Upper lobe of left lung (tissue), 6 donors: ENCODE measurements around the gene FAM229A. TPM values are rescaled to one million over a fixed set of nuclear protein-coding genes. Genes with fewer than 3 reads are reported as not detected.
A peak's percentile ranks its signal among the peaks of the same experiment; 100 is the strongest.

Experiments used
- ATAC-seq, 2 donors: fragments of 200-7000 bp; cut with Tn5 transposase; one replicate each; pipeline ENCODE4 v1.9.1; 2022; ENCODE audit warnings: mild to moderate bottlenecking in 2 of 2, moderate library complexity in 2 of 2; ENCODE audit not compliant: low FRiP score in 2 of 2
- DNase-seq, 2 donors: peaks; one replicate each; pipeline ENCODE4 v3.0.0-alpha.2; 2019 to 2020
- H3K27ac ChIP-seq, 4 donors: fragments of 200-600 bp; sonication (generic); one replicate each; pipeline ENCODE4 v1.5.1; 2016 to 2019
- H3K27me3 ChIP-seq, 4 donors: fragments of 200-600 bp; sonication (generic); one replicate each; pipeline ENCODE4 v1.5.1; 2017 to 2019
- H3K36me3 ChIP-seq, 4 donors: fragments of 200-600 bp; sonication (generic); one replicate each; pipeline ENCODE4 v1.5.1; 2016 to 2019
- H3K4me1 ChIP-seq, 4 donors: fragments of 200-600 bp; sonication (generic); one replicate each; pipeline ENCODE4 v1.5.1; 2018 to 2019
- H3K4me3 ChIP-seq, 4 donors: fragments of 200-600 bp; sonication (generic); one replicate each; pipeline ENCODE4 v1.5.1; 2017 to 2019; ENCODE audit warnings: mild to moderate bottlenecking in 2 of 4, moderate library complexity in 1 of 4
- H3K9me3 ChIP-seq, 4 donors: fragments of 200-600 bp; sonication (generic); one replicate each; pipeline ENCODE4 v1.5.1; 2018 to 2019
- EP300 ChIP-seq, 4 donors: sonication (generic); formaldehyde crosslinking; IDR thresholded peaks; one replicate each; pipeline ENCODE4 v1.5.1; 2017; ENCODE audit warnings: antibody characterized with exemption in 4 of 4, control low read depth in 2 of 4
- POLR2A ChIP-seq, 4 donors: fragments of 450-650 bp; IDR thresholded peaks; one replicate each; pipeline ENCODE4 v1.5.1; 2016 to 2017; ENCODE audit warnings: antibody characterized with exemption in 4 of 4, mild to moderate bottlenecking in 2 of 4
- POLR2AphosphoS5 ChIP-seq, 2 donors: sonication (generic); formaldehyde crosslinking; IDR thresholded peaks; one replicate each; pipeline ENCODE4 v1.5.1; 2017; ENCODE audit warnings: antibody characterized with exemption in 2 of 2
- WGBS, 2 donors: methylation state at CpG; one replicate each; pipeline ENCODE4 v1.1.5; 2017 to 2018; 5-methylcytosine and 5-hydroxymethylcytosine counted together
- total RNA-seq, 6 donors: library from RNA; depleted of rRNA in 4 of 6; stranded (reverse); fragments of >200 nt in 4 of 6; gene quantifications; one replicate each; pipeline versions ENCODE4 v1.1.0 to v1.2.1, GENCODE V29; 2016 to 2021
- TF ChIP-seq, protein P1 (sequence below), 6 experiments: fragments of 450-650 bp in 4 of 6; fragments of 200-600 bp in 2 of 6; sonication (generic) in 2 of 6; IDR thresholded peaks; one replicate each; pipeline ENCODE4 v1.5.1; 2016 to 2019; ENCODE audit warnings: antibody characterized with exemption in 6 of 6
- donor health status: DM: no; HTN: no; CAD: no; lungs with moderate emphysema.
- donor health status: DM: no; HTN: yes; CAD: no; lungs with severe emphysema.

FAM229A gene
- total RNA-seq, 6 donors from 2014 or later: 4.3 to 43.0 (median 10.5) TPM

GRCh38 chr1:32367912-32368635 is 5.8 kb upstream of the FAM229A start:
- TF ChIP-seq POLR2AphosphoS5 (IDR thresholded peaks at IDR 0.05) (no peak), POLR2A (IDR thresholded peaks at IDR 0.05) (no peak), EP300 (IDR thresholded peaks at IDR 0.05) (no peak)
- TF ChIP-seq, protein P1, sequence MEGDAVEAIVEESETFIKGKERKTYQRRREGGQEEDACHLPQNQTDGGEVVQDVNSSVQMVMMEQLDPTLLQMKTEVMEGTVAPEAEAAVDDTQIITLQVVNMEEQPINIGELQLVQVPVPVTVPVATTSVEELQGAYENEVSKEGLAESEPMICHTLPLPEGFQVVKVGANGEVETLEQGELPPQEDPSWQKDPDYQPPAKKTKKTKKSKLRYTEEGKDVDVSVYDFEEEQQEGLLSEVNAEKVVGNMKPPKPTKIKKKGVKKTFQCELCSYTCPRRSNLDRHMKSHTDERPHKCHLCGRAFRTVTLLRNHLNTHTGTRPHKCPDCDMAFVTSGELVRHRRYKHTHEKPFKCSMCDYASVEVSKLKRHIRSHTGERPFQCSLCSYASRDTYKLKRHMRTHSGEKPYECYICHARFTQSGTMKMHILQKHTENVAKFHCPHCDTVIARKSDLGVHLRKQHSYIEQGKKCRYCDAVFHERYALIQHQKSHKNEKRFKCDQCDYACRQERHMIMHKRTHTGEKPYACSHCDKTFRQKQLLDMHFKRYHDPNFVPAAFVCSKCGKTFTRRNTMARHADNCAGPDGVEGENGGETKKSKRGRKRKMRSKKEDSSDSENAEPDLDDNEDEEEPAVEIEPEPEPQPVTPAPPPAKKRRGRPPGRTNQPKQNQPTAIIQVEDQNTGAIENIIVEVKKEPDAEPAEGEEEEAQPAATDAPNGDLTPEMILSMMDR (IDR thresholded peaks at IDR 0.05): no peak
- ATAC-seq (no peak), DNase-seq (no peak)
- Histone ChIP-seq H3K4me1 (no peaks in the 10 kb centered on the region), H3K27ac (no peak overlapping the region), H3K27me3 (no peaks in the 10 kb centered on the region), H3K36me3 (peaks cover 15 to 87% (median 65%) of the 10 kb centered on the region in 4 donors), H3K4me3 (no peak overlapping the region), H3K9me3 (no peaks in the 10 kb centered on the region)
- WGBS, 2 donors: 93 to 94% methylated on average over 7 of the region's 7 CpGs

DNA sequence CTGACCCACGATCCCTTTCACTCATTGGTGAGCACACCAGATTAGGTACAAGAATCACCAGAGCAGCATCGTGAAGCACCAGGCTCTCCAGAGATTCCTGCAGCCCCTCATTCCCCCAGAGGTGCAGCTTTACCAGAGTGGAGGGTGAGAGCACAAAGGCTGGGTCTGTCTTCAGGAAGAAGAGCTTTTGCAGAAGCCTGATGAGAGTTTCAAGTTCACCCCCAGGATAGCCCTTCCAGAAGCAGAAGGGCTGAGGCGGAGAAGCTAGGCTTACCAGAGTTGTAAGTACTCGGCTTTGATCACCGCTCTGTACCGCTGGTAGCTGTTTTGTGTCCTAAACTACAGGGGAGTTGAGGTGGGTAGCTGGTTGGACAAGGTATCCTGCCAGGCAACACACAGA is 3.2 kb upstream of the FAM229A start:
- 88 to 93% methylated on average over 6 of the region's 6 CpGs for WGBS, 2 donors
- ATAC-seq (no peak), DNase-seq (no peak)
- Histone ChIP-seq H3K27me3 (peaks cover 0 to 4% (median 0%) of the 10 kb centered on the region in 4 donors), H3K4me3 (no peak overlapping the region), H3K36me3 (peaks cover 10 to 72% (median 53%) of the 10 kb centered on the region in 4 donors), H3K27ac (no peak overlapping the region), H3K9me3 (no peaks in the 10 kb centered on the region), H3K4me1 (peaks cover 13 to 17% (median 15%) of the 10 kb centered on the region in 4 donors)
- TF ChIP-seq POLR2A (IDR thresholded peaks at IDR 0.05) (no peak), POLR2AphosphoS5 (IDR thresholded peaks at IDR 0.05) (no peak), EP300 (IDR thresholded peaks at IDR 0.05) (no peak)
- TF ChIP-seq, protein P1 (IDR thresholded peaks at IDR 0.05): no peak

DNA sequence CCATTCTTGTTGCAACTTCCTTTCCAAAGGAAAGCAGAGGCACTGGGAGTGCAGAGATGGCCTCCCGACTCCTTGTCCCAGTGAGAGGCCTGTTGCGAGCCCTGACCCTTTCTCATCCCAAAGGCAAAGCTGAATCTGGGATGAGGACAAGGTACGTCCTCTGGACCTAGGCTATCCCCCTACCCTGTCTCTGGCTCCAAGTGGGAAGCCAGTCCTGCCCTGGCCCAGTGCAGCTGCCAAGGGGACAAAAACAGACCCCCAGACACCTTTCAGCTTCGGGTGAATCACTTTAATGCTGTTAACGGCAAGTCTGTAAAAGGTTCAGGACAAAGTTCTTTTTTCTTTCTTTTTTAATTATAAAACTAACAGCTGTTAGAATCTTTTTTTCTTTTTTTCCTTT is 2.6 kb upstream of the FAM229A start:
- peaks cover 10 to 66% (median 49%) of the 10 kb centered on the region in 4 donors for H3K36me3 ChIP-seq
- ATAC-seq: no peak
- 94 to 98% methylated on average over 5 of the region's 5 CpGs for WGBS, 2 donors

DNA sequence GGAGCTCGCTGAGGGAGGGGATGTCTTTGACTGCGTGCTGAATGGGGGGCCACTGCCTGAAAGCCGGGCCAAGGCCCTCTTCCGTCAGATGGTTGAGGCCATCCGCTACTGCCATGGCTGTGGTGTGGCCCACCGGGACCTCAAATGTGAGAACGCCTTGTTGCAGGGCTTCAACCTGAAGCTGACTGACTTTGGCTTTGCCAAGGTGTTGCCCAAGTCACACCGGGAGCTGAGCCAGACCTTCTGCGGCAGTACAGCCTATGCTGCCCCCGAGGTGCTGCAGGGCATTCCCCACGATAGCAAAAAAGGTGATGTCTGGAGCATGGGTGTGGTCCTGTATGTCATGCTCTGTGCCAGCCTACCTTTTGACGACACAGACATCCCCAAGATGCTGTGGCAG is 1.4 kb upstream of the FAM229A start:
- ATAC-seq: no peak
- Histone ChIP-seq H3K4me3 (no peak overlapping the region), H3K36me3 (peaks cover 10 to 56% (median 38%) of the 10 kb centered on the region in 4 donors), H3K27me3 (peaks cover 0 to 4% (median 0%) of the 10 kb centered on the region in 4 donors), H3K27ac (no peak overlapping the region), H3K9me3 (no peaks in the 10 kb centered on the region), H3K4me1 (peaks cover 13 to 24% (median 15%) of the 10 kb centered on the region in 4 donors)
- peak in 1 of 2 donors; percentile 54 for DNase-seq
- TF ChIP-seq POLR2A (IDR thresholded peaks at IDR 0.05) (peak in 1 of 4 donors; percentile 5), POLR2AphosphoS5 (IDR thresholded peaks at IDR 0.05) (no peak)
- WGBS, 2 donors: 86 to 96% methylated on average over 8 to 12 of the region's 12 CpGs

More for the DNA sequence above, 2.6 kb upstream of the FAM229A start:
- Histone ChIP-seq H3K27me3 (peaks cover 0 to 4% (median 0%) of the 10 kb centered on the region in 4 donors), H3K4me1 (peaks cover 13 to 22% (median 15%) of the 10 kb centered on the region in 4 donors), H3K9me3 (no peaks in the 10 kb centered on the region), H3K4me3 (no peak overlapping the region), H3K27ac (no peak overlapping the region)
- DNase-seq: no peak
- TF ChIP-seq POLR2AphosphoS5 (IDR thresholded peaks at IDR 0.05): no peak
- no peak for TF ChIP-seq EP300 (IDR thresholded peaks at IDR 0.05)
- TF ChIP-seq, protein P1 (IDR thresholded peaks at IDR 0.05): no peak
- TF ChIP-seq POLR2A (IDR thresholded peaks at IDR 0.05): no peak

DNA sequence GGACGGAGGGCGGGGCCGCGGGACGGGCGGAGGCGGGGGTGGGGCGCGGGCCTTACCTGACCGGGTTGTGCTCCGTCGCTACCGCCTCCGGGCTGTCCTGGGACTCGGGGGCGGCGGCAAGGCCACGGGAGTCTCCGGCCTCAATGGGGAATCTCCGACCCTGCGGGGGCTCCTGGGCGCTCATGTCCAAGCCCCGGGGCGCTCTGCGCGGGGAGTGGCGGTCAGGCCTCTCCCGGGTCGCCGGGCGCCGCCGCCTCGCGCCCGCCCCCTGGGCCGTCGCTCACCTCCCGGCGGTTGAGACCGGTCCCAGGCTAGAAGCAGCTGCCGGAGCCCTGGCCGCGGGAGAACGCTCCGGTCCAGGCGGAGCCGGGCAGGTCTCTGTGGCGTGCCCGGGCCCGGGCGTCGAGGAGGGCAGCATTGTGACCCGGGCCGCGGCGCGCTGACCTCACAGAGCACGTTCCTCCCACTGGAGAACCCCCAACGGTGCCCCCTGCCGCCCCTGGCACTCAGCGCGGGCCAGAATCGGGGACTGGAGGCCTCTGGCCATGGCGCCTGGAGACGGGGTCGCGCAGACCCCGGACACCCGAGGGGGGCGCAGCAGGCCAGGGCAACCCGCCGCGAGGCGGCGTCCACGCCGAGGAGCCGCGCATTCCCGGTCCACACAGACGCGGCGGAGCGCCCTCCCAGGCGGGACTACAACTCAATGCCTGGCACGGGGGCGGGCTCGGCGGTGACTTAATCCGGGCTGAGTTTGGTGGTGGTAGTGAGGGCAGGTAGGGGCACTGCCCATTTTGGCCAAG is 411 bp downstream of the FAM229A start:
- peak overlapping the region in 1 of 4 donors; percentile 60 for H3K27ac ChIP-seq
- H3K9me3 ChIP-seq: no peaks in the 10 kb centered on the region
- H3K4me3 ChIP-seq: peak overlapping the region; percentile 16 to 47 (median 39)
- peaks cover 0 to 4% (median 0%) of the 10 kb centered on the region in 4 donors for H3K27me3 ChIP-seq
- ATAC-seq: peak; percentile 54 to 77
- DNase-seq: peak in 1 of 2 donors; percentile 91
- TF ChIP-seq POLR2A (IDR thresholded peaks at IDR 0.05) (no peak), POLR2AphosphoS5 (IDR thresholded peaks at IDR 0.05) (no peak)
- TF ChIP-seq, protein P1 (IDR thresholded peaks at IDR 0.05): peak in 5 of 6 experiments; percentile 33 to 57 (median 33)
- WGBS, 2 donors: 0% methylated on average over 11 of the region's 91 CpGs; no CpG with 5 or more reads in 1 of the 2 donors
- peaks cover 13 to 24% (median 15%) of the 10 kb centered on the region in 4 donors for H3K4me1 ChIP-seq
- peaks cover 3 to 37% (median 20%) of the 10 kb centered on the region in 4 donors for H3K36me3 ChIP-seq
